Erythroblast (primary cell): Measurements from ENCODE around the gene SLC25A51.

Source experiments
- GATA1 ChIP-seq: IDR thresholded peaks from 2 replicates; pipeline ENCODE4 v1.6.1; 2011; ENCODE audit warnings: low read depth, mild to moderate bottlenecking, control low read depth, low read length, moderate library complexity
- POLR2A ChIP-seq: IDR thresholded peaks from 2 replicates; pipeline ENCODE4 v1.6.1; 2011; ENCODE audit warnings: mild to moderate bottlenecking, low read length

- no peak for TF ChIP-seq POLR2A
- TF ChIP-seq GATA1: no peak
Measured at GRCh38 chr9:37949576-37949975, 45.6 kb upstream of the SLC25A51 start.
